Measurements from ENCODE around the gene RBMS3. TPM values are rescaled to one million over a fixed set of nuclear protein-coding genes. Genes with fewer than 3 reads are reported as not detected.
A peak's percentile ranks its signal among the peaks of the same experiment; 100 is the strongest.

The RBMS3 gene
- total and polyA plus RNA-seq, 2 of the 13 experiments (the other 11 are each of a cell fraction or from before 2014, with no cell fraction given): not detected

- TF ChIP-seq SRSF4 (IDR thresholded peaks at IDR 0.05; ENCODE audit: low read depth, low read length, poor library complexity, severe bottlenecking) (no peak), BRCA1 (CRISPR knock-in tag; IDR thresholded peaks at IDR 0.05) (no peak), BRF2 (CRISPR knock-in tag; IDR thresholded peaks at IDR 0.05) (no peak), ARID5B (CRISPR knock-in tag; IDR thresholded peaks at IDR 0.05) (peak; percentile 68), SIN3B (IDR thresholded peaks at IDR 0.05; ENCODE audit: low read length) (no peak), CEBPB (IDR thresholded peaks at IDR 0.05; ENCODE audit: borderline replicate concordance, low read depth, low read length) (peak; percentile 88), ZNF142 (CRISPR knock-in tag; IDR thresholded peaks at IDR 0.05) (no peak), CEBPZ (IDR thresholded peaks at IDR 0.05; ENCODE audit: low read length) (no peak)
These were observed 10.6 kb downstream of the RBMS3 start (continued) for GRCh38 chr3:29291260-29291981.
